Frontal cortex (tissue), 4 donors: Measurements from ENCODE around the gene RHOC. TPM values are rescaled to one million over a fixed set of nuclear protein-coding genes. Genes with fewer than 3 reads are reported as not detected.
A peak's percentile ranks its signal among the peaks of the same experiment; 100 is the strongest.
"Not testable (repeated sequence)": the region's sequence is repeated elsewhere in the genome, so short reads cannot be mapped to it uniquely, and the experiment has no call there.

Experiments
- DNase-seq, 2 donors: peaks; one replicate each; pipeline ENCODE4 v3.0.0; 2012; ENCODE audit warnings: low spot score in 2 of 2
- FAIRE-seq: peaks from 2 replicates; lab custom pipeline; 2012; peaks lifted over from hg19 to GRCh38; lab: Jason Lieb, UNC
- total RNA-seq: library from RNA; depleted of rRNA; stranded (reverse); fragments of >200 nt; gene quantifications from one replicate; pipeline ENCODE4 v1.2.3, GENCODE V29; 2014
- donor health status: control.
- donor health status: control.
- donor health status: control.

The RHOC gene
- total RNA-seq = 35.1 TPM

DNA sequence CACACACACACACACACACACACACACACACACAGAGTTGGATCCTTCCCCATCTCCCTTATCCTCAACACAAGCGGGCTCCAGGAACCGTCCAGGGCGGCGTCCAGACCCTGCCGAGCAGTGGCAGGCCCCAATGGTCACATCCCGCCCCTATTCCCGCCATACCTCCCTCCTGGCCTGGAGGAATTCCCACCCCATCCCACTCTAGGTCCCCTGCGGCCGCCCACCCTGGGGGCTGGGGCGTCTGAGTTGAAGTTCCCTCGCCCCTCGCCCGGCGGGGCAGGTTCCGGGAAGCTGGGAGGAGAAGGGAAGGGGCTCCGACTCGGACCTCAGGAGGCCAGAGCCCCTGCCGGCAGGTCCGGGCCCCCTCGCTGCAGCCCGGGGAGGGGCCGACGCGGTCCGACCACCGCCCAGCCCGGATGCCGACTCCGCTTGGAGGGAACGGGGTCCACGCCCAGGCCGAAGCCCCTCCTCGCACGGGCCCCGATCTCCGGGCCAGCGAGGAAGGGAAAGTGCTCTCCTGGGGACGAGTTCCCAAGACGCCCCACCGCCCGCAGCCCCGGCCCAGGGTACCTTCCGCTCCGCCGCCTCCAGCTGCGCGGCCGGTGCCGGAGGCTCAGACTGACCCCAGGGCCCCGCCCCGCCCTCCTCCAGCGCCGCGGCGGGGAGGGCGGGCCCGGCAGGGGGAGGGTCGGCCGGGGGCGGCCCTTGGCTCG is at the start of gene RHOC:
Gene RHOC (minus strand): TSS at position 623 of the 716 bp plus-strand sequence. CDS start 3,328 bp downstream, outside the sequence.
- no peak for FAIRE-seq
- peak; percentile 78 for DNase-seq

DNA sequence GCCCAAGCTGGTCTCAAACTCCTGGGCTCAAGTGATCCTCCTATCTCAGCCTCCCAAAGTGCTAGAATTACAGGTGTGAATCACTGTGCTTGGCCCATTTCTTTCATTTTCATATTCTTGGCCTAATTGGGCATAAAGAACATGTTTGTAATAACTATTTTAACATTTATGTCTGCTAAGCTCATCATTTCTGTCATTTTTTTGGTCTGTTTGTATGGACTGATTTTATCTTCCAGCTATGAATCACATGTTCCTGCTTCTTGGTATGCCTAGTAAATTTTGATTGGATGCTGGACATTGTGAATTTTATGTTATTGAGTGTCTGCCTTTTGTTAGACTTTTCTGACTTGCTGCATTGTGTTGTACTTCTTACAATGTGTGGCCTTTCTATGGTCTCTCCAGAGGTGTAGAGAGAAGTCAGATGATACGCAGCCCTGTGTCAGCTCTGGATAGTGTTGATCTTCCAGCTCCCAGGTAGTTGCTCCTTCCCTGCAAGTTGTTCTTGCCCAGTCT is 47.2 kb upstream of the RHOC start:
- FAIRE-seq = no peak
- DNase-seq = no peak

DNA sequence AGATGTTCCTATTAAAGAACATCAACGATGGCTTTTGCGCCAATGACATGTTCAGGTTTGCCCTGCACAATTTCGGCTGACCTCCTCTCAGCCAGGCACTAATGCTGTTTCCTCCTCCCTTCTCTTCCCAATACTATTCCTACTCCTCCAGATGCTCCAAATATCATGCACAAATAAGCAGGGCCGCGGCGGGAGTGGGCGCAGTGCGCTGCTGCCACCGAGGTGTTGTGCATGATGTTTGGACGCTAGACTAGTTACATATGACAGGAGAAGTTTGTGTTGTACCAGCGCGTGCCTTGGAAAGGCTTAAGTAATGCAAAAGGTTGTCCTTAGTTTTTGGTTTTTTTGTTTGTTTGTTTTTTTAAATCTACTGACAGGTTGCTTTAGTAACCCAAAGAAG is 41.5 kb upstream of the RHOC start:
- DNase-seq = no peak
- no peak for FAIRE-seq

DNA sequence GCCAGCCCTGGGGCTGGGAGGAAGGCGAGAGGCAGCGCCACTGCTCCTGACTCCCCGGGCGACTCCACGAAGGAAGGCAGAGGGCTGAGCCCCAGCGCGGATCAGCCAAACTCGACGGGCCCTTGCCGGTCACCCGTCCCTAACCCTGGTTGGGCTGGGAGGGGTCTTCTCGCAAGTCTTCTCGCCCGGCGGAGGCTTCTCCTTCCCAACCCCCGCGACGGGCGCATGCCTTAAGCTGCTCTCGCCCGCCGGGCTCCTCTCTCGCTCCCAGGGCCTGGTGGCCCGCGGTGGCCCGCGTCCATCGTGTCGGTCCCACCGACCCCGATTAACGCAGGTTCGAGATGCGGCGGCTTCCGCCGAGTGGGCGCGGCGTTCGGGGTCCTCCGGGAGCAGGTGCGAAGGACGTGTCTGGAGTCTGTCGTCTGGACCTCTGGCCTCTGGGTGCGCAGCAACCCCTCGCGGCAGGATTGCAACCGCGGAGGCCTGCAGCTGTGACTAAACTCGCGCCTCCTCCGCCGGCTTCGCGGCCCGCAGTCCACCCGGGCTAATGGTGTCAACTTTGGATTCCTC is 37.2 kb upstream of the RHOC start:
- no peak for FAIRE-seq
- no peak for DNase-seq

DNA sequence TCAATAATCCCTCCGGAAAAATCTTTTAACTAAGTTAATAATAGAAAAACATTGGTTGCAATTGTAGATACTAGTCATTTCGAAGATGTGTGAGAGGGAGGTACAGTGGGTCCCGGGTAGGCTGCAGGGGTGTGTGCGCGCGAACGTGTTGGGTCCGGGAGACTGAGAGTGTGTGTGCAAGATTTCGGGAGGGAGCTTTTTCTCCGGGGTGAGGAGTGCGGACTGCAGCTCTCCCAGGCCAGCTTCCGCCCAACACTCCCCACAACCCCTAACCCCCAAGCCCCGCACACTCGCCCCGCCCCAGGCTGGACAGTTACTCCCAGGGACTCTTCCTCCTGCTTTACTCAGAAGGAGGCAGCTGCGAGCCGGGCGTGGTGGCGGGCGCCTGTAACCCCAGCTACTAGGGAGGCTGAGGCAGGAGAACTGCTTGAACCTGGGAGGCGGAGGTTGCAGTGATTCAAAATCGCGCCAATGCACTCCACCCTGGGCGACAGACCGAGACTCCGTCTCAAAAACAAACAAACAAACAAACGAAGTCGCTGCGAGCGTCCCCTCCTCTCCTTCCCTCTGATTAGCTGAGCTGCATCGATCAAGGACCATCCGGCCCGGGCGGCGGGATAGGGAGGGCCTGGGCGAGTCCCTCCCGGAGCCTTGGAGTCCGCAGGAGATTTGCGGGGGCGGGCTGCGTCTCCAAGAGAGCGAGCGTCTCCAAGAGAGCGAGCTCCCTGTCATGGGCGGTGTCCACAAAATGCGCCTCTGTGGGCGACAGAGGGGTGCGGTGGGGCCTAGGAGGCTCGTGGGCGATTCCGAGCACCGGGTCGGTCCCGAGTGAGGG is 36.5 kb upstream of the RHOC start:
- DNase-seq = no peak
- no peak for FAIRE-seq

DNA sequence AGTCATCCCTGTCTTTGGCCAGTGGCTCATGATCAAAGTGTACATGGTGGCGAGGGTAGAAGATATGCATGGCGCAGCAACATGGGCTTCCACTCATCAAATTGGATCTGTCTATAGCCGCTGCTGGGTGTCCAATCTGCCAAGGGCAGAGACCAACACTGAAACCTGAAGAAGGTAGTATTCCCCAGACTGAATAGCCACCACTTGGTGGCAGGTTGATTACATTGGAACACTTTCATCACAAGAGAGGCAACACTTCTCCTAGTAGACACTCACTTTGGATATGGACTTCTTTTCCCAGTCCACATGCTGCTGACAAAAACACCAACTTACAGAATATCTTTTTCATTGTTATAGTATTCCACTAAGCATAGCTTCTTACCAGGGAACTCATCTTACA is 30.6 kb upstream of the RHOC start:
- FAIRE-seq (no peak), DNase-seq (no peak)

DNA sequence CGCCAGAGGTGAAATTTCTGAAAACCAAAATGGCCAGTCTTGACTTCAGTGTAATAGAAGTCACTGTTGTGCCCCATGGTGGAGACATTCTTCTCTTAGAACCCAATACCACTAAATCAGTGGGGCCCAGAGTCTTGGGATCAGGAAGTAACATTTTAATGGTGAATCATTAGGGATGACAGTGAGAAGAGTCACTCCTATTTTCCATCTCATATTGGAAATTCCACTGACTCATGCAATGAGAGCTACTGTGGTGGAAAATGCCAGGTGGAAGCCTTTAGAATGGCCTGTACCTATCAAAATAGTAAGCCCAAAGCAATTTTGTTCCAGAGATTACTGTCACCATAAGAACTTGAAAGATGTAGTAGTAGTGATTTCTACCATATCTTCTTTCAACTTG is 28.8 kb upstream of the RHOC start:
- FAIRE-seq (no peak), DNase-seq (no peak)

DNA sequence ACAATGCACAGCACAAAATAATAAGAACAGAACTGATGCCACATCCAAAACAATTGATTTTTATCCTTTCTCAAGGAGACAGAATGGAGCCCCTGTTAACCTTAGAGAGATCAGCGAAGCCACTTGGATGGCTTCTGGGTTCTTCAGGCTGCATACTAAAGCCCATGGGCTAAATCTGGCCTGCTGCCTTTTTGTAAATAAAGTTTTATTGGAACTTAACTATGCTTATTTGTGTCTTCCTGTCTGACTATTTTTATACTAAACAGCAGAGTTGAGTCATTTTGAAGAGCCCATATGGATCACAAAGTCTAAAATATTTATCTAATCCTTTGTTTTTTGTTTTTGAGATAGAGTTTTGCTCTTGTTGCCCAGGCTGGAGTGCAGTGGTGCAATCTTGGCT is 24.5 kb upstream of the RHOC start:
- no peak for FAIRE-seq
- no peak for DNase-seq

DNA sequence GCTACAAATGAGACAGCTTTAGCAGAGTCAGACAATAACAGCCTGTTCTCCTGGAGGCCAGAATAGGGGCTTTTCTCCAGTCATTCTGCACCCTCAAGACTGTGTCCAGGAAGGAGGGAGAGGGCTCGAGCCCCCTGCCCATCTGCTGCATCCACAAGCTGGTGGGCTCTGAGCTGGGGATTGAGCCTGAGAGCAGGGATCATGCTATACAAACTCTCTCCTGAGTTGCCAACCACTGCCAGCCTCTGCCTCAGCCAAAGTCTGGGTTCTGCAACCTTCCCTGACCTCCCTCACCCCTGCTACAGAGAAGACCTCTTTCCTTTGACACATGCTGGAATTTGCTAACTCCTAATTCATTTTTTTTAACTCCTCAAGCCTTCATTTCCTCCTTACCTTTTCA is 23.0 kb upstream of the RHOC start:
- DNase-seq (no peak), FAIRE-seq (no peak)

DNA sequence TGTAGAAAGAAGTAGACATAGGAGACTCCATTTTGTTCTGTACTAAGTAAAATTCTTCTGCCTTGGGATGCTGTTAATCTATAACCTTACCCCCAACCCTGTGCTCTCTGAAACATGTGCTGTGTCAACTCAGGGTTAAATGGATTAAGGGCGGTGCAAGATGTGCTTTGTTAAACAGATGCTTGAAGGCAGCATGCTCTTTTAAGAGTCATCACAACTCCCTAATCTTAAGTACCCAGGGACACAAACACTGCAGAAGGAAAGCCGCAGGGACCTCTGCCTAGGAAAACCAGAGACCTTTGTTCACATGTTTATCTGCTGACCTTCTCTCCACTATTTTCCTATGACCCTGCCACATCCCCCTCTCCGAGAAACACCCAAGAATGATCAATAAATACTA is 22.1 kb upstream of the RHOC start:
- FAIRE-seq, DNase-seq: not testable (repeated sequence)

DNA sequence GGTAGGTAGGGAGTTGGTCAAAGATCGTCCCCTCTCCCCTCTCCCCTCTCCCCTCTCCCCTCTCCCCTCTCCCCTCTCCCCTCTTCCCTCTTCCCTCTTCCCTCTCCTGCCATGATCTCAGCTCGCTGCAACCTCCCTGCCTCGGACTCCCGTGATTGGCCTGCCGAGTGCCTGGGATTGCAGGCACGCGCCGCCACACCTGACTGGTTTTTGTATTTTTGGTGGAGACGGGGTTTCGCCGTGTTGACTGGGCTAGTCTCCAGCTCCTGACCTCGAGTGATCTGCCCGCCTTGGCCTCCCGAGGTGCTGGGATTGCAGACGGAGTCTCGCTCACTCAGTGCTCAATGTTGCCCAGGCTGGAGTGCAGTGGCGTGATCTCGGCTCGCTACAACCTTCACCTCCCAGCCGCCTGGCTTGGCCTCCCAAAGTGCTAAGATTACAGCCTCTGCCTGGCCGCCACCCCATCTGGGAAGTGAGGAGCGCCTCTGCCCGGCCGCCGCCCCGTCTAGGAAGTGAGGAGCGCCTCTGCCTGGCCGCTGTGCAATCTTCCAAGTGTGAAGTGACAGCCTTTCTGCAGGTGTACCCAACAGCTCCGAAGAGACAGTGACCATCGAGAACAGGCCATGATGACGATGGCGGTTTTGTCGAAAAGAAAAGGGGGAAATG is 21.5 kb upstream of the RHOC start:
- not testable (repeated sequence) for FAIRE-seq, DNase-seq

DNA sequence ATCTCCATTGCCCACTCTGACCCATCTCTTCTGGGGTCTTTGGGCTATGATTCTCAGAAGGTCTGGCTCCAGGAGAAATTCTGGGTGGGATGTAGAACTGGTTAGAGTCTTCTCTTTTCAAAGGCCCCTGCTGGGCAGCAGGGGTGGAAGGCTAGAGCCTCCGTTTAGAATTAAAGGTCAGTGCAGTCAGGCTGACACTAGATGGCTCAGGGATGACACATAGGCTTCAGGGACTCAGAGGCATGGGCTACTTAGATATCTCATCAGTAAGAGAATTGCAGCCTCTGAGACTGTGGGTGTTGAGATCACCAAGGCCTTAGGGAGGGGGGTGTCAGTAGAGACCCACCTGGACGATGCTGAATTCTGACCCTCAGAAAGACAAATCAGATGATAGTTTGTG is 20.8 kb upstream of the RHOC start:
- DNase-seq = no peak
- FAIRE-seq = no peak

DNA sequence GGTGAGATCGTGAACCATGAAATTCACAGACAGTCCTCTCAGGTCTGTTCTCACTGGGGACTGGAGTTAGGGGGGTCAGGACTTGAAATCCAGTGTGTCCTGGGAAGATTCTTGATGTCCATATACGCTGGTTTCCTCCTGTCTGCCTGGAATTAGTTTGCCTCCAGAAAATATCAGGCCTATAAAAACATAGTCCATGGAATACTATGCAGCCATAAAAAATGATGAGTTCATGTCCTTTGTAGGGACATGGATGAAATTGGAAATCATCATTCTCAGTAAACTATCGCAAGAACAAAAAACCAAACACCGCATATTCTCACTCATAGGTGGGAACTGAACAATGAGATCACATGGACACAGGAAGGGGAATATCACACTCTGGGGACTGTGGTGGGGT is 17.3 kb upstream of the RHOC start:
- not testable (repeated sequence) for DNase-seq, FAIRE-seq

DNA sequence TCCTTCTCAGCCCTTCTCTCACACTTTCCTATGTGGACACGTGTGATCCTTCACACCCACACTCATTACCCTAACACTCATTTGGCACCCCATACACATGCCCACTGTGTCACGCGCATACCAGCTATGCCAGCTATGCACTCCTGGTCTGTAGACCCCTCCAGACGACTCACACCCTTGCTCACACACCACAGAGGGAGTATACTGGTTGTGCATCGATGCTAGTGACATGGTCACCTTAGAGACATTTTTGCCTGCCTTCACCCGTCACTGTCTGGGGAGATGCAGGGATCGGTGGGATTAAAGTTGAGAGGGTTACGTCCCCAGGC is 16.5 kb upstream of the RHOC start:
- FAIRE-seq = no peak

DNA sequence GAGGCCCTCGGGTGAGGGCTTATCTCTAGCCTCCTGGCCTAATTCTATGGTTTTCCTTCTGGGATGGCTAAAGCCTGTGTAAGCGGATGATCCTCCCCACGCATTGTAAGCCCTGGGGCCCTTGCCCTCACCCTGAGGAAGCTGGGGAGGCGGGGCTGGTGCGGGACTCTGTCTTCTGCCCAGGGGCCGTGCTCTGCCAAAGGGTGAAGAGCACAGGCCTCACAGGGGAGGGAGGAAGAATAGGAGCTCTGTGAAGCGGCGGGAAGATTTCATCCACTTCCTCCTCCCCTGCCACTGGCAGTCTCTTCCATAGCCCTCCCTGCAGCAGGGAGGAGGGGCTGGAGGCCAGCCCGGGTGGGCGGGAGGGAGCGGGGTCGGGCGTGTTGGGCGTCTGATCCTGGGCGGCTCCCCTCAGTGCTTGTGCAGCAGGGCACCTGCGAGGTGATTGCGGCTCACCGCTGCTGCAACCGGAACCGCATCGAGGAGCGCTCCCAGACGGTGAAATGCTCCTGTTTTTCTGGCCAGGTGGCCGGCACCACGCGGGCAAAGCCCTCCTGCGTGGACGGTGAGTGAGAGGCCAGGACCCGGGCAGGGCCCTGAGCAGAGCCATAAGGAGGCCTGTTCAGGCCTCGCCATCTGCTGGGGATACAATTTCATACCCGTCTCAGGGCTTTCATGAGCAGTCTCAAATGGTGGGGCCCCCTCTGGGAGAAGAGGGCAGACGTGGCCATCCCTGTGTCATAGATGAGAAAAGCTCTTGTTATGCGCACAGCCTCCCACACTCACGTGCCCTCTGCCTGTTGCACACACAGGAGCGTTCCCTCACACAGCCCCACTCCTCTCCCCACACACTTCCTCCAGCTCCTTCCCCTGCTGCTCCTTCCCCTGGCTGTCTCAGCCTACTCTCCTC is 15.9 kb upstream of the RHOC start:
- no peak for DNase-seq
- no peak for FAIRE-seq

More for the DNA sequence above, 16.5 kb upstream of the RHOC start:
- no peak for DNase-seq

DNA sequence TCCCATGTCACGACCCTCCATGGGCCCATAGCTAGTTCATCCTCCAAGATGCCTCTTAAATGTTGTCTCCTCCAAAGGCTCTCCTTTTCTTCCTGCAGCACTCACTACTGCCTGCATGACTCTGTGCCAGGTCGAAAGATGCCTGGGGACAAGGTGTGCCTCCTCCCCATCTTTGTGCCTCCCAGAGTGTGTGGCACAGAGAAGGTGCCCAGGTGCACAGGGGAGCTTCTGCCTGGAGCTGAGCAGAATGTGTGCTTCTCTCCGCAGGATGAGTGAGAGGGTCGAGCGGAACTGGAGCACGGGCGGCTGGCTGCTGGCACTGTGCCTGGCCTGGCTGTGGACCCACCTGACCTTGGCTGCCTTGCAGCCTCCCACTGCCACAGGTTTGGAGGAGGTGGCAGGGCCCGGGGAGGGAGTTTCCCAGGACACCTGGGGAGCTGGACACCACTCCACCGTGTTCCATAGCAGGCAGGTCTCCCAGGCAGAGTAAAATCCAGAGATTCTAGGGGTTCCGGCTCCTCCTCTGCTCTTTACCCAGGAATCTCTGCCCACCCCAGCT is 15.1 kb upstream of the RHOC start:
- no peak for DNase-seq

DNA sequence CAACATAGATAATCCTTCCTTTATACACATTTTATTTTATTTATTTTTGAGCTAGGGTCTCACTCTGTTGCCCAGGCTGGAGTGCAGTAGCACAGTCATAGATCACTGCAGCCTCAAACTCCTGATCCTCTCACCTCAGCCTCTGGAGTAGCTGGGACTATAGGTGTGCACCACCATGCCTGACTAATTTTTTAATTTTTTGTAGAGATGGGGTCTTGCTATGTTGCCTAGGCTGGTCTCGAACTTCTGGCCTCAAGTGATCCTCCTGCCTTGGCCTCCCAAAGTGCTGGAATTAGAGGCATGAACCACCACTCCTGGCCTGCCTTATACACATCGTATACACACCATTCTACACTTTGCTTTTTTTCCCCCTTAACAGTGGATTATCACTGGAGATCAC is 14.4 kb upstream of the RHOC start:
- not testable (repeated sequence) for DNase-seq, FAIRE-seq

More for the DNA sequence above, 15.1 kb upstream of the RHOC start:
- no peak for FAIRE-seq

DNA sequence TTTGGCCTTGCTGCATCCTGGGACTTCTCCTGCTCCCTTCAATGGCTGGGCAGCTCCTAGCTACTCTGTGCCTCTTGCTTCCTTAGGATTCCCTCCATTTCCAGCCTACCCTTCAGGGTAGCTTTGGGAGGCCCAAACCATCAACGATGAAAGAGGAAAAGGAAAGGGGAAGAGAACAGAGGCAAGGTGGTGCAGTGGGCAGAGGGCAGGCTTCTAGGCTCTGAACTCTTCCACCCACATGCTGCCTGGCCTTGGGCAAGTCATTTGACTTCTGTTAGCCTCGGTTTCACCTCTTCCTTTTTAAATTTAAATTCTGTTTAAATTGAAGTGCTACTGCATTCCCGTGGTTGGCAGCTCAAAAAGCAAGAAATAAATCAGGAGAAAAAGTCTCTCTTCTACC is 13.9 kb upstream of the RHOC start:
- no peak for FAIRE-seq
- no peak for DNase-seq

DNA sequence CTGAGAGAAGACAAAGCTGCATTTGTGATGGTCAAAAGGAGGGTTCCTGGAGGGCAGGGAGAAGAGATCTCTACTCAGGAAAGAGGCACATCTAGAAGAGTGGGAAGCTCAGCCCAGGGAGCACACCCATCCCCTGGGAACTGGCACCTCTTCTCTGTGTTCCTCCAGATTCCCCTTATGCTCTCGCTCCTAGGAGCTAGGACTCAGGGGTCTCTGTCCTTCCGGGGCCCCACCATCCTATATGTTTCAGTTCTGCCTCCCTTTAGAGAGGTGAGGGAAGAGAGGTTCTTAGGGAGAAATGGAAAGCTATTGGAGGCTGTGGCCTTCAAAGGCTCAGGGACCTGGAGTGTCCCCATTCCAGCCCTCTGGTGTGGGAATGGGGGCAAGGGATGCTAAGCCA is 12.8 kb upstream of the RHOC start:
- FAIRE-seq (no peak), DNase-seq (no peak)
